ENCODE results near the gene FREM1. TPM values are rescaled to one million over a fixed set of nuclear protein-coding genes. Genes with fewer than 3 reads are reported as not detected.

FREM1 gene
- total and polyA plus RNA-seq, 2 donors (not counting 1 experiment from before 2014, with no cell fraction given) = not detected

DNA sequence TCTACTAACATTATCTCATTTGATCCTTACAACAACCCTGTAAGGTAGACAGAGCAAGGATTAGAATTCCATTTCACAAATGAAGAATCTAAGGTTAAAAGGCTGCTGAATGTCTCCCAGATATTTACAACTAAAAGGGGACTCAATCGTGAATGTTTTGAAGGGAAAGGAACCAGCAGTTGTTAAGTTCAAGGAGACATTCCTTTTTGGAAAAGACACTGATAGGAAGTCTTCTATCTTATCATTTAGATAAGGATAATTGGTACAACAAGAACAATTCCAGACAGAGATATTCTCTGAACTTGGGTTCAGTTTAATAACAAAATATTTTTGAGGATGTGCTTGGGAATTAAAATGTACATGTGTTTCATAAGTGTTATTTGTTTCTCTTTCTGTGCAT, 150.2 kb downstream of the FREM1 start:
- Mint-ChIP-seq H3K4me1 (no peaks in the 10 kb centered on the region), H3K9me3 (ENCODE audit: insufficient read depth) (no peaks in the 10 kb centered on the region)
- no peak for TF ChIP-seq EZH2 (IDR thresholded peaks at IDR 0.05; ENCODE audit: borderline replicate concordance, insufficient read depth, low read depth, low read length, poor library complexity, severe bottlenecking)
- TF ChIP-seq, protein P1, sequence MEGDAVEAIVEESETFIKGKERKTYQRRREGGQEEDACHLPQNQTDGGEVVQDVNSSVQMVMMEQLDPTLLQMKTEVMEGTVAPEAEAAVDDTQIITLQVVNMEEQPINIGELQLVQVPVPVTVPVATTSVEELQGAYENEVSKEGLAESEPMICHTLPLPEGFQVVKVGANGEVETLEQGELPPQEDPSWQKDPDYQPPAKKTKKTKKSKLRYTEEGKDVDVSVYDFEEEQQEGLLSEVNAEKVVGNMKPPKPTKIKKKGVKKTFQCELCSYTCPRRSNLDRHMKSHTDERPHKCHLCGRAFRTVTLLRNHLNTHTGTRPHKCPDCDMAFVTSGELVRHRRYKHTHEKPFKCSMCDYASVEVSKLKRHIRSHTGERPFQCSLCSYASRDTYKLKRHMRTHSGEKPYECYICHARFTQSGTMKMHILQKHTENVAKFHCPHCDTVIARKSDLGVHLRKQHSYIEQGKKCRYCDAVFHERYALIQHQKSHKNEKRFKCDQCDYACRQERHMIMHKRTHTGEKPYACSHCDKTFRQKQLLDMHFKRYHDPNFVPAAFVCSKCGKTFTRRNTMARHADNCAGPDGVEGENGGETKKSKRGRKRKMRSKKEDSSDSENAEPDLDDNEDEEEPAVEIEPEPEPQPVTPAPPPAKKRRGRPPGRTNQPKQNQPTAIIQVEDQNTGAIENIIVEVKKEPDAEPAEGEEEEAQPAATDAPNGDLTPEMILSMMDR (IDR thresholded peaks at IDR 0.05) = no peak

GRCh38 chr9:14756291-14756690, 153.9 kb downstream of the FREM1 start:
- peaks cover 15% of the 10 kb centered on the region for H3K27me3 Mint-ChIP-seq
- CTCF ChIA-PET = interaction anchor here (1.9 to 5.6 kb wide), 2 partner anchors 9 to 13 kb away, joined by 4 to 21 read pairs; no protein-coding TSS in a partner anchor
- no peak overlapping the region for H3K27ac ChIP-seq (ENCODE audit: low read length in 2 of 2)
- ATAC-seq (ENCODE audit: low read depth) (no peak), DNase-seq (no peak)
- H3K4me1 ChIP-seq (ENCODE audit: control insufficient read depth in 2 of 2, insufficient read depth in 2 of 2, low read length in 2 of 2) = no peaks in the 10 kb centered on the region
- H4K20me1 ChIP-seq (ENCODE audit: control insufficient read depth, insufficient read depth, low read length, poor library complexity, severe bottlenecking) = no peaks in the 10 kb centered on the region
- H3K4me1 Mint-ChIP-seq = peaks cover 4% of the 10 kb centered on the region
- no peak overlapping the region for H3K9ac ChIP-seq (ENCODE audit: low read length)
- no peaks in the 10 kb centered on the region for H3K36me3 ChIP-seq (replicated peaks in 1 of 2; ENCODE audit: control extremely low read depth in 1 of 2, control insufficient read depth in 1 of 2, extremely low read depth in 1 of 2, insufficient read depth in 2 of 2, low read length in 1 of 2)
- intact Hi-C loops (cut with micrococcal nuclease) = no loop called here
- H3K4me3 Mint-ChIP-seq = no peak overlapping the region
- H3K79me2 ChIP-seq (ENCODE audit: control insufficient read depth, insufficient read depth, low read length) = no peaks in the 10 kb centered on the region
- no peaks in the 10 kb centered on the region for H3K9me3 ChIP-seq (ENCODE audit: control extremely low read depth in 1 of 3, control insufficient read depth in 2 of 3, insufficient read depth in 1 of 3, low read length in 2 of 3)
- H3K27ac Mint-ChIP-seq = no peak overlapping the region
- H2AFZ ChIP-seq (ENCODE audit: insufficient read depth, low read depth, low read length, poor library complexity, severe bottlenecking) = no peak overlapping the region
- no peaks in the 10 kb centered on the region for H3K9me3 Mint-ChIP-seq (ENCODE audit: insufficient read depth)
- TF ChIP-seq, protein P1 (IDR thresholded peaks at IDR 0.05) = no peak
- no peaks in the 10 kb centered on the region for H3K27me3 ChIP-seq (replicated peaks in 1 of 4; ENCODE audit: control extremely low read depth in 1 of 4, control insufficient read depth in 3 of 4, insufficient read depth in 4 of 4, low read length in 3 of 4)
- POLR2A ChIA-PET = no interaction called here
- H3K4me2 ChIP-seq (replicated peaks; ENCODE audit: low read depth, low read length, poor library complexity, severe bottlenecking) = no peak overlapping the region
- no peak overlapping the region for H3K4me3 ChIP-seq (ENCODE audit: control extremely low read depth in 1 of 5, extremely low read depth in 1 of 5, insufficient read depth in 1 of 5, low read depth in 2 of 5, low read length in 4 of 5)
- WGBS (ENCODE audit: insufficient coverage) = no CpG with 5 or more reads among the region's 1 CpG

More for the DNA sequence above, 150.2 kb downstream of the FREM1 start:
- Histone ChIP-seq H4K20me1 (ENCODE audit: control insufficient read depth, insufficient read depth, low read length, poor library complexity, severe bottlenecking) (no peaks in the 10 kb centered on the region), H3K4me1 (ENCODE audit: control insufficient read depth in 2 of 2, insufficient read depth in 2 of 2, low read length in 2 of 2) (no peaks in the 10 kb centered on the region), H3K27me3 (replicated peaks in 1 of 4; ENCODE audit: control extremely low read depth in 1 of 4, control insufficient read depth in 3 of 4, insufficient read depth in 4 of 4, low read length in 3 of 4) (no peaks in the 10 kb centered on the region), H3K4me2 (replicated peaks; ENCODE audit: low read depth, low read length, poor library complexity, severe bottlenecking) (no peak overlapping the region), H3K36me3 (replicated peaks in 1 of 2; ENCODE audit: control extremely low read depth in 1 of 2, control insufficient read depth in 1 of 2, extremely low read depth in 1 of 2, insufficient read depth in 2 of 2, low read length in 1 of 2) (no peaks in the 10 kb centered on the region), H3K79me2 (ENCODE audit: control insufficient read depth, insufficient read depth, low read length) (no peaks in the 10 kb centered on the region), H3K9me3 (ENCODE audit: control extremely low read depth in 1 of 3, control insufficient read depth in 2 of 3, insufficient read depth in 1 of 3, low read length in 2 of 3) (no peaks in the 10 kb centered on the region), H3K27ac (ENCODE audit: low read length in 2 of 2) (no peak overlapping the region), H3K4me3 (ENCODE audit: control extremely low read depth in 1 of 5, extremely low read depth in 1 of 5, insufficient read depth in 1 of 5, low read depth in 2 of 5, low read length in 4 of 5) (no peak overlapping the region), H3K9ac (ENCODE audit: low read length) (no peak overlapping the region), H2AFZ (ENCODE audit: insufficient read depth, low read depth, low read length, poor library complexity, severe bottlenecking) (no peak overlapping the region)
- Mint-ChIP-seq H3K27ac (no peak overlapping the region), H3K27me3 (peaks cover 30% of the 10 kb centered on the region), H3K4me3 (no peak overlapping the region)
- intact Hi-C loops (cut with micrococcal nuclease) = no loop called here
- ATAC-seq (ENCODE audit: low read depth) = no peak
- ChIA-PET CTCF (interaction anchor here (5.6 kb wide), 1 partner anchor 9 kb away, joined by 21 read pairs; no protein-coding TSS in a partner anchor), POLR2A (no interaction called here)
- no peak for DNase-seq
- no CpG with 5 or more reads among the region's 1 CpG for WGBS (ENCODE audit: insufficient coverage)
